Measurements from ENCODE around the gene TLR6.

TLR6 gene

GRCh38 chr4:38856524-38857337, at the start of gene TLR6:
Gene TLR6, minus strand, starts transcription at chr4:38856817. Its CDS starts 27,344 bp downstream, at chr4:38829473.
- peak; percentile 41 for DNase-seq (ENCODE audit: low spot score)

- no peak for DNase-seq (ENCODE audit: low spot score)
These were observed 49.2 kb upstream of the TLR6 start for GRCh38 chr4:38905652-38906385.

- DNase-seq (ENCODE audit: low spot score) = no peak
These were observed 48.1 kb upstream of the TLR6 start for GRCh38 chr4:38904682-38905081.

GRCh38 chr4:38904090-38904666, 47.6 kb upstream of the TLR6 start:
- peak; percentile 74 for DNase-seq (ENCODE audit: low spot score)

GRCh38 chr4:38902695-38903094, 46.1 kb upstream of the TLR6 start:
- DNase-seq (ENCODE audit: low spot score) = no peak

GRCh38 chr4:38902221-38902620, 45.6 kb upstream of the TLR6 start:
- no peak for DNase-seq (ENCODE audit: low spot score)

- no peak for DNase-seq (ENCODE audit: low spot score)
These were observed 41.6 kb upstream of the TLR6 start for GRCh38 chr4:38898245-38898644.

- no peak for DNase-seq (ENCODE audit: low spot score)
These were observed 40.3 kb upstream of the TLR6 start for GRCh38 chr4:38896940-38897339.

GRCh38 chr4:38894322-38894982, 37.8 kb upstream of the TLR6 start:
- no peak for DNase-seq (ENCODE audit: low spot score)

- peak; percentile 47 for DNase-seq (ENCODE audit: low spot score)
These were observed 34.7 kb upstream of the TLR6 start for GRCh38 chr4:38891051-38891983.

GRCh38 chr4:38889143-38889542, 32.5 kb upstream of the TLR6 start:
- peak; percentile 25 for DNase-seq (ENCODE audit: low spot score)

- no peak for DNase-seq (ENCODE audit: low spot score)
These were observed 27.6 kb upstream of the TLR6 start for GRCh38 chr4:38884254-38884653.

- DNase-seq (ENCODE audit: low spot score) = no peak
These were observed 20.0 kb upstream of the TLR6 start for GRCh38 chr4:38876636-38877035.

- no peak for DNase-seq (ENCODE audit: low spot score)
These were observed 16.8 kb upstream of the TLR6 start for GRCh38 chr4:38873290-38873944.

- DNase-seq (ENCODE audit: low spot score) = peak; percentile 75
These were observed 16.0 kb upstream of the TLR6 start for GRCh38 chr4:38872620-38873019.

- DNase-seq (ENCODE audit: low spot score) = no peak
These were observed 15.0 kb upstream of the TLR6 start for GRCh38 chr4:38871593-38871992.

- DNase-seq (ENCODE audit: low spot score) = no peak
These were observed 13.6 kb upstream of the TLR6 start for GRCh38 chr4:38870098-38870808.

GRCh38 chr4:38869511-38869910, 12.9 kb upstream of the TLR6 start:
- no peak for DNase-seq (ENCODE audit: low spot score)

- peak; percentile 30 for DNase-seq (ENCODE audit: low spot score)
These were observed 11.7 kb upstream of the TLR6 start for GRCh38 chr4:38868059-38868960.

Data from HuH-7 (cell line).